Sigmoid colon (tissue), 7 donors: ENCODE data around the gene LARGE1. TPM values are rescaled to one million over a fixed set of nuclear protein-coding genes. Genes with fewer than 3 reads are reported as not detected.

Experiments used
- DNase-seq: peaks from one replicate; pipeline ENCODE4 v3.0.0-alpha.2; 2019
- H3K27ac ChIP-seq, 4 donors: fragments of 200-600 bp; sonication (generic); one replicate each; pipeline ENCODE4 v1.5.1; 2016 to 2019; ENCODE audit warnings: mild to moderate bottlenecking in 1 of 4
- H3K27me3 ChIP-seq, 3 donors: fragments of 200-600 bp; sonication (generic); one replicate each; pipeline ENCODE4 v1.5.1; 2019; ENCODE audit warnings: mild to moderate bottlenecking in 1 of 3
- H3K36me3 ChIP-seq, 4 donors: fragments of 200-600 bp; sonication (generic); one replicate each; pipeline ENCODE4 v1.5.1; 2016 to 2019
- H3K4me1 ChIP-seq, 4 donors: fragments of 200-600 bp; sonication (generic); one replicate each; pipeline ENCODE4 v1.5.1; 2017 to 2019
- H3K4me3 ChIP-seq, 4 donors: fragments of 200-600 bp; sonication (generic); one replicate each; pipeline ENCODE4 v1.5.1; 2017 to 2019; ENCODE audit warnings: mild to moderate bottlenecking in 2 of 4, moderate library complexity in 1 of 4
- H3K9me3 ChIP-seq, 4 donors: fragments of 200-600 bp in 3 of 4; sonication (generic) in 3 of 4; one replicate each; pipeline versions ENCODE4 v1.5.1 to v1.6.1; 2013 to 2019
- EP300 ChIP-seq, 4 donors: sonication (generic); formaldehyde crosslinking; IDR thresholded peaks; one replicate each; pipeline ENCODE4 v1.6.1; 2017; ENCODE audit warnings: antibody characterized with exemption in 4 of 4
- POLR2A ChIP-seq, 2 donors: fragments of 450-650 bp; IDR thresholded peaks; one replicate each; pipeline ENCODE4 v1.6.1; 2016; ENCODE audit warnings: antibody characterized with exemption in 2 of 2, mild to moderate bottlenecking in 2 of 2, moderate library complexity in 2 of 2
- POLR2AphosphoS5 ChIP-seq, 4 donors: sonication (generic); formaldehyde crosslinking; IDR thresholded peaks; one replicate each; pipeline ENCODE4 v1.6.1; 2017; ENCODE audit warnings: antibody characterized with exemption in 4 of 4
- WGBS, 2 donors: extraction: QIAGEN DNeasy Blood & Tissue Kit; methylation state at CpG; one replicate each; pipeline ENCODE4 v1.1.7; 2013; 5-methylcytosine and 5-hydroxymethylcytosine counted together
- intact Hi-C: fragments of 100-400 bp; cut with DNase I; formaldehyde crosslinking; loops from one replicate; pipeline ENCODE4 v1.15.1; 2023
- polyA plus RNA-seq, 3 donors: library from polyadenylated mRNA; stranded (reverse); fragments of 200-250 nt; gene quantifications; one replicate each; pipeline ENCODE4 v1.2.3, GENCODE V29; 2013
- total RNA-seq, 4 donors: library from RNA; depleted of rRNA; stranded (reverse); fragments of >200 nt; gene quantifications; one replicate each; pipeline ENCODE4 v1.1.0, GENCODE V29; 2016
- TF ChIP-seq, protein P1 (sequence below), 4 experiments: fragments of 450-650 bp in 3 of 4; fragments of 200-600 bp in 1 of 4; IDR thresholded peaks; one replicate each; pipeline ENCODE4 v1.5.1; 2016 to 2019; ENCODE audit warnings: antibody characterized with exemption in 4 of 4, mild to moderate bottlenecking in 3 of 4, moderate library complexity in 2 of 4
- donor health status: healthy with polysubstance abuse.
- donor health status: Bipolar disorder and iron deficiency.
- donor health status: healthy.

The LARGE1 gene
- total and polyA plus RNA-seq, 7 donors = 5.8 to 74.4 (median 38.0) TPM

DNA sequence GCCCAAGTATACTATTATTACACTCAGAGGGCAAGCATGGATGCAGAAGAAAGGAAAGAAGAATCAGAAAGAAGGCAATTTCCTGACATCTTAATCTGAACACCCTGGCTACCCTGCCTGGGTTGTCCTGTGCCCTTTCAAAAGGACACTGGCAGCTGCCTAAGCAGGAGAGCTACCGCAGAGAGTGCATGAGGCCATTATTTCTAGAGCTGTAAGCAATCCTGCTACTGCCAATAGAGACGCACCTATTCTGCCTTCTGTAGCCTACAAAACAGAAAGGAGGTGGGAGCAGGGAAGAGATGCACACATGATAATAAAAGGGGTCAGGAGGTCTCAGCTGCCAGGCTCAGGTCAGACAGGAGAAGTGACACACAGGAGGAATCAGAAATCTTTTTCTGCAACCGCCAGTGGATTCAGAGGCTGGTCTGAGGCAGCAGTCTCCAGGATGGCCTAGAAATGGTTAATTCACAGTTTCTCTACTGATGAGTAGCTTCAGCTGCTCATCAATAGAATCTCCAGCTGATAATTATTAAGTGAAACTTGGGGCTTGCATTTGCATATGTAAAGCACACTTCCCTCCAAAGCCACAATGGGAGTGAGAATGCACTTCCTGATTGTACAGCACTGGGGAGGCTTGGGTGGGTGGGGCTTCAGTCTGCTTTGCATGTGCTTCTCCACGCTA is 253.9 kb downstream of the LARGE1 start:
- TF ChIP-seq, protein P1, sequence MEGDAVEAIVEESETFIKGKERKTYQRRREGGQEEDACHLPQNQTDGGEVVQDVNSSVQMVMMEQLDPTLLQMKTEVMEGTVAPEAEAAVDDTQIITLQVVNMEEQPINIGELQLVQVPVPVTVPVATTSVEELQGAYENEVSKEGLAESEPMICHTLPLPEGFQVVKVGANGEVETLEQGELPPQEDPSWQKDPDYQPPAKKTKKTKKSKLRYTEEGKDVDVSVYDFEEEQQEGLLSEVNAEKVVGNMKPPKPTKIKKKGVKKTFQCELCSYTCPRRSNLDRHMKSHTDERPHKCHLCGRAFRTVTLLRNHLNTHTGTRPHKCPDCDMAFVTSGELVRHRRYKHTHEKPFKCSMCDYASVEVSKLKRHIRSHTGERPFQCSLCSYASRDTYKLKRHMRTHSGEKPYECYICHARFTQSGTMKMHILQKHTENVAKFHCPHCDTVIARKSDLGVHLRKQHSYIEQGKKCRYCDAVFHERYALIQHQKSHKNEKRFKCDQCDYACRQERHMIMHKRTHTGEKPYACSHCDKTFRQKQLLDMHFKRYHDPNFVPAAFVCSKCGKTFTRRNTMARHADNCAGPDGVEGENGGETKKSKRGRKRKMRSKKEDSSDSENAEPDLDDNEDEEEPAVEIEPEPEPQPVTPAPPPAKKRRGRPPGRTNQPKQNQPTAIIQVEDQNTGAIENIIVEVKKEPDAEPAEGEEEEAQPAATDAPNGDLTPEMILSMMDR (IDR thresholded peaks at IDR 0.05) = no peak
- TF ChIP-seq EP300 (IDR thresholded peaks at IDR 0.05) (no peak), POLR2A (IDR thresholded peaks at IDR 0.05) (no peak), POLR2AphosphoS5 (IDR thresholded peaks at IDR 0.05) (no peak)
- WGBS, 2 donors = 71 to 73% methylated on average over 4 of the region's 4 CpGs
- peak overlapping the region in 2 of 4 donors; percentile 41 to 49 for H3K27ac ChIP-seq
- H3K9me3 ChIP-seq = no peaks in the 10 kb centered on the region
- H3K27me3 ChIP-seq = no peaks in the 10 kb centered on the region
- no peaks in the 10 kb centered on the region for H3K36me3 ChIP-seq
- no peak overlapping the region for H3K4me3 ChIP-seq
- DNase-seq = no peak
- intact Hi-C loops = loop anchor here (10.0 kb wide), 1 partner anchor 58 kb away; no protein-coding TSS in a partner anchor
- peaks cover 0 to 44% (median 28%) of the 10 kb centered on the region in 4 donors for H3K4me1 ChIP-seq

DNA sequence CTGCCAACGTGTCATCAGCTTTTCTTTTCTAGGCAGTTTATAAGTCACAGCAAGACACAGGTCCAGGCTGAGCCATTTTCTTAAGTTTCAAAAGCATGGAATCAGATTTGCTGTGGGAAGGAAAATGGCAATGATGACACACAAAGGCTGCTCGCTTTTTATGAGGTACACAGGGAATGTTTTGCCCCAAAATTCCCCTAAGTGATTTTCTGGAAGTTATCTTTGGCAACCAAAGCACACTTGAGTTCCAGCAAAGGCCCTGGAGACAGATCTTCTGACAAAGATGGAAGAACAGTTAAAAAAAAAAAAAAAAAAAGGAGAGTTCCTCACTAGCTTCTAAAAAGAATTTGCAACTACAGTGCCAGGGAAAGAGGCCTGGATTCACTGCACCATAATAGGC is 260.8 kb downstream of the LARGE1 start:
- Histone ChIP-seq H3K9me3 (no peaks in the 10 kb centered on the region), H3K27ac (peak overlapping the region; percentile 46 to 72 (median 56)), H3K4me3 (no peak overlapping the region), H3K27me3 (no peaks in the 10 kb centered on the region), H3K36me3 (no peaks in the 10 kb centered on the region), H3K4me1 (peaks cover 0 to 47% (median 34%) of the 10 kb centered on the region in 4 donors)
- TF ChIP-seq POLR2A (IDR thresholded peaks at IDR 0.05) (no peak), EP300 (IDR thresholded peaks at IDR 0.05) (no peak), POLR2AphosphoS5 (IDR thresholded peaks at IDR 0.05) (peak; percentile 4 to 64 (median 48))
- WGBS, 2 donors = 66 to 85% methylated on average over 2 of the region's 2 CpGs
- DNase-seq = peak; percentile 74
- intact Hi-C loops = no loop called here

DNA sequence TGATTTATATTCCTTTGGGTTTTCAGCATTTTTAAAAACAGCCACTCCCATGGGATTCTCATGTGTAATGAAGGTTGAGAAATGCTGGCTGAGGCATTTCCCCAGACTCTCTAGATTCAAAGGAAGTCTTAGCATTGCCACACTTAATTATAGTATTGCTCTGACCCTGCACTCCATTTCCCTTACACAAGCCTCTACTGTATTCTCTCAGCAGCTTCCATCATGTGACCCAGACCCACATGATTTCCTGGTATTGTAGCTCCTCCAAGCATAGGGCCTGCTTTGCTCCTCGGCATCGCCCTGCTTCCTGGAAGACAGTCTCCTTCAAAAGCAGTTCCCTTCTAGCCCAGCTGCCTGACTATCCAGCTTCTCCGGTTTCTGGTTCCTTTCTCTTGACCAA is 261.5 kb downstream of the LARGE1 start:
- DNase-seq = peak; percentile 81
- Histone ChIP-seq H3K4me1 (peaks cover 0 to 50% (median 34%) of the 10 kb centered on the region in 4 donors), H3K27me3 (no peaks in the 10 kb centered on the region), H3K9me3 (no peaks in the 10 kb centered on the region), H3K4me3 (no peak overlapping the region), H3K27ac (peak overlapping the region; percentile 46 to 72 (median 56)), H3K36me3 (no peaks in the 10 kb centered on the region)
- TF ChIP-seq, protein P1 (IDR thresholded peaks at IDR 0.05) = no peak
- no peak for TF ChIP-seq POLR2A (IDR thresholded peaks at IDR 0.05)
- TF ChIP-seq POLR2AphosphoS5 (IDR thresholded peaks at IDR 0.05) = peak in 2 of 4 donors; percentile 56 to 66
- peak in 1 of 4 donors; percentile 8 for TF ChIP-seq EP300 (IDR thresholded peaks at IDR 0.05)
- WGBS, 2 donors = 50 to 83% methylated on average over 3 of the region's 3 CpGs
- intact Hi-C loops = no loop called here

DNA sequence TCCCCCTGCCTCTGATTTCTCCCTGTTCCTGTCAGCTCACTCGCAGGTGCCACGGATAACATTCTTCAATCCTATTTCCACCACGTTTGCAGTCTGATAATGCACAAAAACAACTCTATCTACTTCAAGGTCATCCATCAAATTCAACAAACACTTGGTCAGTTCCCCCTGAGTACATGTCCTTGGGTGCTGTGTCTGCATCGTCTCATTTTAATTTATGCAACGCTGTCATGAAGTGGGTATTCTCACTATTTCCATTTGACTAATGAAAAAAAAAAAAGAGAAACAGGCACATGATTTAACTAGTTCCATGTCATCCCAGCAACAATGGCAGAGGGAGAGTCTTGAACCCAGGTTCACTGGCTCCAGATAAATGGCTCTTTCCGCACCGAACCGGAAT is 262.6 kb downstream of the LARGE1 start:
- TF ChIP-seq, protein P1 (IDR thresholded peaks at IDR 0.05) = no peak
- peak; percentile 45 to 82 (median 68) for TF ChIP-seq POLR2AphosphoS5 (IDR thresholded peaks at IDR 0.05)
- Histone ChIP-seq H3K36me3 (no peaks in the 10 kb centered on the region), H3K27me3 (no peaks in the 10 kb centered on the region), H3K4me1 (peaks cover 0 to 50% (median 34%) of the 10 kb centered on the region in 4 donors), H3K9me3 (no peaks in the 10 kb centered on the region), H3K4me3 (no peak overlapping the region), H3K27ac (peak overlapping the region in 3 of 4 donors; percentile 19 to 72 (median 54))
- WGBS, 2 donors = 83 to 85% methylated on average over 8 of the region's 8 CpGs
- intact Hi-C loops = loop anchor here (2.0 kb wide), 1 partner anchor 147 kb away; no protein-coding TSS in a partner anchor
- DNase-seq = no peak

DNA sequence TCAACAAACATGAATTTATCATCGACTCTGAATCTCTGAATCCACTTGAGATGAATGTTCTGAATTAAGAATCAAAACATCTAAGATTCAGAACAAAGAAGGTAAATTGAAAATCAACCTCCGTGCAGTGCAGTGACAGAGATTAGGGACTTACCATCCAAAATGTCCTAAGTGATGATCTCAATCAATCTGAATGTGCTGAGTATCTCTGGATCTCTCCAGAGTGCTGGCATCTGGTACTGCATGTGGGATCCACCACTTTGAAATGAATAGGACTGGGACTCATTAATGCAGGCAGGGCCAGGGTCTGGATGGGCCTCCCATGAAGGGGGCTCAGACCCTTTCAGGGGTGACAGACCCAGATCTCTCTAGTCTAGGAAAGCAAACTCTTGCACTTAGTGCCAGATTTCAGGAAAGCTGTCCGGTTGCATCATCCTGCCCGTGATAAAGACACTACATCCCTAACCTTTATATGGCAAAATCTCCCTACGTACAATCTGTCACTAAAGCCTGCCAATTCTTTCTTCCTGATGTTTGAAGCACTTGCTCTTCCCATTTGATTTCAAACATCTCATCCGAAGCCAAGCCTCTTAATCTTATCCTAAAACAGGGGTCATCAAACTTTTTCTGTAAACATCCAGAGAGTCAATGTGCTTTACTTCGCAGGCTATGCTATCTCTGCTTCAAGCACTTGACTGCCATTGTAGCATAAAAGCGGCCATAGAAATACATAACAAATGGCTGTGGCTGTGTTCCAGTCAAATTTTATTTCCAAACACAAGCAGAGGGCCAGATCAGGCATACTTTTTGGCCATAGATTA is 263.3 kb downstream of the LARGE1 start:
- H3K4me1 ChIP-seq = peaks cover 0 to 50% (median 34%) of the 10 kb centered on the region in 4 donors
- intact Hi-C loops = loop anchor here (2.0 kb wide), 1 partner anchor 148 kb away; no protein-coding TSS in a partner anchor
- H3K4me3 ChIP-seq = no peak overlapping the region
- no peaks in the 10 kb centered on the region for H3K36me3 ChIP-seq
- no peaks in the 10 kb centered on the region for H3K9me3 ChIP-seq
- H3K27me3 ChIP-seq = no peaks in the 10 kb centered on the region
- 74 to 84% methylated on average over 8 of the region's 8 CpGs for WGBS, 2 donors
- peak in 3 of 4 donors; percentile 4 to 23 (median 15) for TF ChIP-seq POLR2AphosphoS5 (IDR thresholded peaks at IDR 0.05)
- no peak for TF ChIP-seq EP300 (IDR thresholded peaks at IDR 0.05)
- TF ChIP-seq, protein P1 (IDR thresholded peaks at IDR 0.05) = no peak
- no peak for TF ChIP-seq POLR2A (IDR thresholded peaks at IDR 0.05)
- peak overlapping the region in 3 of 4 donors; percentile 19 to 72 (median 54) for H3K27ac ChIP-seq
- DNase-seq = no peak
